GM23338 (cell line): Measurements from ENCODE around the gene NUMBL. TPM values are rescaled to one million over a fixed set of nuclear protein-coding genes. Genes with fewer than 3 reads are reported as not detected.
"Not testable (repeated sequence)": the region's sequence is repeated elsewhere in the genome, so short reads cannot be mapped to it uniquely, and the experiment has no call there.

Experiments
- ATAC-seq: fragments of 200-7000 bp; cut with Tn5 transposase; 3 replicates; pipeline ENCODE4 v1.9.1; 2020
- DNase-seq: peaks from one replicate; pipeline ENCODE4 v3.0.0-alpha.2; 2015; ENCODE audit warnings: low spot score
- H2AFZ ChIP-seq: fragments of 200-600 bp; sonication (generic); 2 replicates; pipeline ENCODE4 v1.8.0; 2016; ENCODE audit warnings: antibody characterized with exemption, mild to moderate bottlenecking, moderate library complexity
- H3F3A ChIP-seq: fragments of 200-600 bp; sonication (generic); replicated peaks from 2 replicates; pipeline ENCODE4 v1.8.0; 2017; ENCODE audit warnings: antibody characterized with exemption, mixed run types, low read depth
- H3K27ac ChIP-seq: fragments of 200-600 bp; sonication (generic); 2 replicates; pipeline ENCODE4 v1.6.1; 2016; ENCODE audit warnings: low read depth
- H3K27me3 ChIP-seq: fragments of 200-600 bp; sonication (generic); 2 replicates; pipeline ENCODE4 v1.8.0; 2016; ENCODE audit warnings: mild to moderate bottlenecking, mixed run types, moderate library complexity; ENCODE audit not compliant: insufficient read depth
- H3K36me3 ChIP-seq: fragments of 200-600 bp; sonication (generic); 2 replicates; pipeline ENCODE4 v1.8.0; 2016; ENCODE audit warnings: mild to moderate bottlenecking; ENCODE audit not compliant: insufficient read depth
- H3K4me1 ChIP-seq: fragments of 200-600 bp; sonication (generic); 2 replicates; pipeline ENCODE4 v1.8.0; 2016; ENCODE audit warnings: mild to moderate bottlenecking, moderate library complexity; ENCODE audit not compliant: insufficient read depth
- H3K4me2 ChIP-seq: fragments of 200-600 bp; sonication (generic); 2 replicates; pipeline ENCODE4 v1.7.1; 2017; ENCODE audit warnings: mixed run types
- H3K4me3 ChIP-seq: fragments of 200-600 bp; sonication (generic); 2 replicates; pipeline ENCODE4 v1.6.1; 2016; ENCODE audit warnings: mixed run types
- H3K79me2 ChIP-seq: fragments of 200-600 bp; sonication (generic); replicated peaks from 2 replicates; pipeline ENCODE4 v1.8.0; 2017; ENCODE audit warnings: mild to moderate bottlenecking; ENCODE audit not compliant: insufficient read depth
- H3K9me2 ChIP-seq: fragments of 200-600 bp; sonication (generic); 2 replicates; pipeline ENCODE4 v1.8.0; 2017; ENCODE audit not compliant: insufficient read depth
- H4K20me1 ChIP-seq: fragments of 200-600 bp; sonication (generic); replicated peaks from 2 replicates; pipeline ENCODE4 v1.8.0; 2017; ENCODE audit warnings: mild to moderate bottlenecking; ENCODE audit not compliant: insufficient read depth
- H3K27ac Mint-ChIP-seq: 2 replicates; pipeline ENCODE4 v1.8.0; 2020; ENCODE audit warnings: inconsistent platforms, mild to moderate bottlenecking, moderate library complexity, mixed read lengths
- H3K27me3 Mint-ChIP-seq: 3 replicates; pipeline ENCODE4 v1.8.0; 2022; ENCODE audit warnings: low read depth, mild to moderate bottlenecking, moderate library complexity, mixed read lengths, inconsistent platforms; ENCODE audit not compliant: insufficient read depth, poor library complexity
- H3K36me3 Mint-ChIP-seq: 3 replicates; pipeline ENCODE4 v1.8.0; 2021; ENCODE audit warnings: low read depth, mild to moderate bottlenecking, inconsistent platforms, moderate library complexity, mixed read lengths
- H3K4me1 Mint-ChIP-seq: 3 replicates; pipeline ENCODE4 v1.8.0; 2020; ENCODE audit warnings: mild to moderate bottlenecking, inconsistent platforms, mixed read lengths
- H3K4me3 Mint-ChIP-seq: 3 replicates; pipeline ENCODE4 v1.8.0; 2021; ENCODE audit warnings: moderate library complexity, mild to moderate bottlenecking, inconsistent platforms, mixed read lengths
- H3K9me3 Mint-ChIP-seq: 3 replicates; pipeline ENCODE4 v1.8.0; 2020; ENCODE audit warnings: moderate library complexity, mild to moderate bottlenecking, inconsistent platforms, mixed read lengths
- CREB1 ChIP-seq: fragments of 250-450 bp; sonication (Bioruptor Pico); IDR thresholded peaks from 2 replicates; pipeline ENCODE4 v1.5.0; 2020; ENCODE audit warnings: low read depth, mild to moderate bottlenecking, moderate library complexity
- EZH2 ChIP-seq: fragments of 200-600 bp; sonication (generic); IDR thresholded peaks from one replicate; pipeline ENCODE4 v1.8.0; 2017; ENCODE audit warnings: antibody characterized with exemption, mild to moderate bottlenecking, low read depth; ENCODE audit not compliant: unreplicated experiment
- JUNB ChIP-seq: IDR thresholded peaks from one replicate; pipeline ENCODE4 v1.6.1; 2016; ENCODE audit warnings: antibody characterized with exemption; ENCODE audit not compliant: unreplicated experiment
- NANOG ChIP-seq: IDR thresholded peaks from 2 replicates; pipeline ENCODE4 v1.6.1; 2016; ENCODE audit warnings: antibody characterized with exemption, borderline replicate concordance
- POLR2AphosphoS5 ChIP-seq: IDR thresholded peaks from 2 replicates; pipeline ENCODE4 v1.6.1; 2016; ENCODE audit warnings: antibody characterized with exemption, low read depth
- STAT1 ChIP-seq: IDR thresholded peaks from one replicate; pipeline ENCODE4 v1.6.1; 2016; ENCODE audit warnings: antibody characterized with exemption; ENCODE audit not compliant: unreplicated experiment
- ZNF114 ChIP-seq: fragments of 250-450 bp; sonication (Bioruptor Pico); IDR thresholded peaks from 2 replicates; pipeline ENCODE4 v1.5.0; 2020; ENCODE audit warnings: mild to moderate bottlenecking, moderate library complexity
- ZNF331 ChIP-seq: fragments of 250-450 bp; sonication (Bioruptor Pico); IDR thresholded peaks from 2 replicates; pipeline ENCODE4 v1.5.0; 2020; ENCODE audit warnings: low read depth, mild to moderate bottlenecking, moderate library complexity
- polyA plus RNA-seq: library from polyadenylated mRNA; unstranded; fragments of >200 nt; fragmentation: Nextera tagmentation; extraction: Ambion mirVana; gene quantifications from 2 replicates; pipeline ENCODE4 v1.2.1, GENCODE V29; 2016
- total RNA-seq: library from RNA; depleted of rRNA; stranded (reverse); fragments of >200 nt; shearing (Covaris generic); gene quantifications from 2 replicates; pipeline ENCODE4 v1.2.3, GENCODE V29; 2014
- TF ChIP-seq, protein P1 (sequence below): IDR thresholded peaks from one replicate; pipeline ENCODE4 v1.6.1; 2018; ENCODE audit warnings: antibody characterized with exemption; ENCODE audit not compliant: unreplicated experiment
- TF ChIP-seq, protein P2 (sequence below), 2 experiments: fragments of 200-600 bp in 1 of 2; sonication (generic) in 1 of 2; conservative IDR thresholded peaks; 2 replicates each; pipeline versions ENCODE4 v1.5.1 to v1.6.1; 2016 to 2017; ENCODE audit warnings: antibody characterized with exemption in 2 of 2, low read depth in 2 of 2, mild to moderate bottlenecking in 2 of 2, moderate library complexity in 1 of 2

The NUMBL gene
- total and polyA plus RNA-seq, 2 experiments from 2014 or later = 8.5 to 28.5 TPM

DNA sequence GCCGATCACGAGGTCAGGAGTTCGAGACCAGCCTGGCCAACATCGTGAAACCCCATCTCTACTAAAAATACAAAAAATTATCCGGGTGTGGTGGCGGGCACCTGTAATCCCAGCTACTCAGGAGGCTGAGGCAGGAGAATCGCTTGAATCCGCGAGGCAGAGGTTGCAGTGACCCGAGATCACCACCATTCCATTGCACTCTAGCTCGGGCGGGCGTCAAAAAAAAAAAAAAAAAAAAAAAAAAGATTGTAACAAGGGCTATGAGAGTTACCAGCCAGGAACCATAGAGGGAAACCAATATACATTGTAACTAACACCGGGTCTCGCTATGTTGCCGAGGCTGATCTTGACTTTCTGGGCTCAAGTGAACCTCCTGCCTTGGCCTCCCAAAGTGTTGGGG is 41.9 kb upstream of the NUMBL start:
- not testable (repeated sequence) for H3K27ac Mint-ChIP-seq, H3K27me3 ChIP-seq, H3K4me3 Mint-ChIP-seq, H3K4me3 ChIP-seq, H3K4me1 Mint-ChIP-seq, H2AFZ ChIP-seq, H3K4me2 ChIP-seq, H3K27ac ChIP-seq, H3K79me2 ChIP-seq, H3K4me1 ChIP-seq, DNase-seq, ATAC-seq, H3F3A ChIP-seq, H3K9me2 ChIP-seq, H4K20me1 ChIP-seq, H3K9me3 Mint-ChIP-seq, H3K27me3 Mint-ChIP-seq
- H3K36me3 ChIP-seq = peaks cover 15% of the 10 kb centered on the region
- H3K36me3 Mint-ChIP-seq = peaks cover 53% of the 10 kb centered on the region

DNA sequence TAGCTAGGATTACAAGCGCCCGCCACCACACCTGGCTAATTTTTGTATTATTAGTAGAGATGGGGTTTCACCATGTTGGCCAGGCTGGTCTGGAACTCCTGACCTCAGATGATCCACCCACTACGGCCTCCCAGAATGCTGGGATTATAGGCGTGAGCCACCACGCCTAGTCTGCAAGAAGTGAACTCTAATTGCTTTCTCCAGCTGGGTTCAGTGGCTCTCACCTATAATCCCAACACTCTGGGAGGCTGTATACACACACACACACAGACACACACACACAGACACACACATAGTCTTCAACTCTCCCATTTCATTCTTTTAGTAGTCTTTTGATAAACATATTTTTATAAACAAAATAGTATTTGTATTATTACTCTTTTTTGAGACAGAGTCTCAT is 39.6 kb upstream of the NUMBL start:
- not testable (repeated sequence) for H3K27ac ChIP-seq, H3K27ac Mint-ChIP-seq
- H3K36me3 Mint-ChIP-seq = peaks cover 45% of the 10 kb centered on the region

DNA sequence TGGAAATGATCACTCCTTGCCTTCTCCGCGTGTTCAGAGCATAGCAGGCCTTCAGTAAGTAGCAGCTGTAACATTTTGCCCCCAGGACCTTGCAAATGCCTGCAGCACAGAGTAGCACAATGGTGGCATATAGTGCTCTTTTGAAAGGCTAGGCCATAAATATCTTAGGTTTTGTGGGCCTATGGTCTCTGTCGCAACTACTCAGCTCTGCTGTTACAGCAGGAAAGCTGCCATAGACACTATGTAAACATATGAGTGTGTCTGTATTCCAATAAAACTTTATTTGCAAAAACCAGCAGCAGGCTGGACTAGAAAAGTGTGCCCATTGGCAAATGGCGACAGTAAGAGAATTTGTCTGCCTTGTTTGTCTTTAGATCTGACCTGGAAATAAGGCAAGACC is 35.8 kb upstream of the NUMBL start:
- H3K4me2 ChIP-seq = no peak overlapping the region
- no peaks in the 10 kb centered on the region; the same call in none of the 2 replicates for H4K20me1 ChIP-seq
- H3K27ac ChIP-seq = no peak overlapping the region
- no peak for ATAC-seq
- H3K79me2 ChIP-seq = no peaks in the 10 kb centered on the region; the same call in 1 of the 2 replicates
- no peak overlapping the region for H3K4me3 ChIP-seq
- H3K36me3 ChIP-seq = 0 out of 2 replicates have a peak, but pooled peaks cover 8% of the 10 kb centered on the region
- H3K4me3 Mint-ChIP-seq = no peak overlapping the region
- H3F3A ChIP-seq = no peaks in the 10 kb centered on the region
- H3K27me3 ChIP-seq = no peaks in the 10 kb centered on the region
- no peaks in the 10 kb centered on the region for H3K9me3 Mint-ChIP-seq
- no peak overlapping the region for H2AFZ ChIP-seq
- no peaks in the 10 kb centered on the region for H3K9me2 ChIP-seq
- DNase-seq = no peak
- peaks cover 2% of the 10 kb centered on the region for H3K27me3 Mint-ChIP-seq
- H3K36me3 Mint-ChIP-seq = peaks cover 40% of the 10 kb centered on the region
- no peaks in the 10 kb centered on the region for H3K4me1 ChIP-seq
- H3K4me1 Mint-ChIP-seq = no peaks in the 10 kb centered on the region
- H3K27ac Mint-ChIP-seq = no peak overlapping the region
- no peak for TF ChIP-seq CREB1 (CRISPR knock-in tag)
- no peak for TF ChIP-seq ZNF114 (CRISPR knock-in tag)
- no peak for TF ChIP-seq STAT1
- TF ChIP-seq, protein P1, sequence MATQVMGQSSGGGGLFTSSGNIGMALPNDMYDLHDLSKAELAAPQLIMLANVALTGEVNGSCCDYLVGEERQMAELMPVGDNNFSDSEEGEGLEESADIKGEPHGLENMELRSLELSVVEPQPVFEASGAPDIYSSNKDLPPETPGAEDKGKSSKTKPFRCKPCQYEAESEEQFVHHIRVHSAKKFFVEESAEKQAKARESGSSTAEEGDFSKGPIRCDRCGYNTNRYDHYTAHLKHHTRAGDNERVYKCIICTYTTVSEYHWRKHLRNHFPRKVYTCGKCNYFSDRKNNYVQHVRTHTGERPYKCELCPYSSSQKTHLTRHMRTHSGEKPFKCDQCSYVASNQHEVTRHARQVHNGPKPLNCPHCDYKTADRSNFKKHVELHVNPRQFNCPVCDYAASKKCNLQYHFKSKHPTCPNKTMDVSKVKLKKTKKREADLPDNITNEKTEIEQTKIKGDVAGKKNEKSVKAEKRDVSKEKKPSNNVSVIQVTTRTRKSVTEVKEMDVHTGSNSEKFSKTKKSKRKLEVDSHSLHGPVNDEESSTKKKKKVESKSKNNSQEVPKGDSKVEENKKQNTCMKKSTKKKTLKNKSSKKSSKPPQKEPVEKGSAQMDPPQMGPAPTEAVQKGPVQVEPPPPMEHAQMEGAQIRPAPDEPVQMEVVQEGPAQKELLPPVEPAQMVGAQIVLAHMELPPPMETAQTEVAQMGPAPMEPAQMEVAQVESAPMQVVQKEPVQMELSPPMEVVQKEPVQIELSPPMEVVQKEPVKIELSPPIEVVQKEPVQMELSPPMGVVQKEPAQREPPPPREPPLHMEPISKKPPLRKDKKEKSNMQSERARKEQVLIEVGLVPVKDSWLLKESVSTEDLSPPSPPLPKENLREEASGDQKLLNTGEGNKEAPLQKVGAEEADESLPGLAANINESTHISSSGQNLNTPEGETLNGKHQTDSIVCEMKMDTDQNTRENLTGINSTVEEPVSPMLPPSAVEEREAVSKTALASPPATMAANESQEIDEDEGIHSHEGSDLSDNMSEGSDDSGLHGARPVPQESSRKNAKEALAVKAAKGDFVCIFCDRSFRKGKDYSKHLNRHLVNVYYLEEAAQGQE = no peak
- TF ChIP-seq EZH2 = no peak
- TF ChIP-seq, protein P2, sequence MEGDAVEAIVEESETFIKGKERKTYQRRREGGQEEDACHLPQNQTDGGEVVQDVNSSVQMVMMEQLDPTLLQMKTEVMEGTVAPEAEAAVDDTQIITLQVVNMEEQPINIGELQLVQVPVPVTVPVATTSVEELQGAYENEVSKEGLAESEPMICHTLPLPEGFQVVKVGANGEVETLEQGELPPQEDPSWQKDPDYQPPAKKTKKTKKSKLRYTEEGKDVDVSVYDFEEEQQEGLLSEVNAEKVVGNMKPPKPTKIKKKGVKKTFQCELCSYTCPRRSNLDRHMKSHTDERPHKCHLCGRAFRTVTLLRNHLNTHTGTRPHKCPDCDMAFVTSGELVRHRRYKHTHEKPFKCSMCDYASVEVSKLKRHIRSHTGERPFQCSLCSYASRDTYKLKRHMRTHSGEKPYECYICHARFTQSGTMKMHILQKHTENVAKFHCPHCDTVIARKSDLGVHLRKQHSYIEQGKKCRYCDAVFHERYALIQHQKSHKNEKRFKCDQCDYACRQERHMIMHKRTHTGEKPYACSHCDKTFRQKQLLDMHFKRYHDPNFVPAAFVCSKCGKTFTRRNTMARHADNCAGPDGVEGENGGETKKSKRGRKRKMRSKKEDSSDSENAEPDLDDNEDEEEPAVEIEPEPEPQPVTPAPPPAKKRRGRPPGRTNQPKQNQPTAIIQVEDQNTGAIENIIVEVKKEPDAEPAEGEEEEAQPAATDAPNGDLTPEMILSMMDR (conservative IDR thresholded peaks at IDR 0.05; ENCODE audit: low read depth in 2 of 2) = no peak
- TF ChIP-seq NANOG = no peak
- no peak for TF ChIP-seq POLR2AphosphoS5
- TF ChIP-seq JUNB = no peak
- no peak for TF ChIP-seq ZNF331 (CRISPR knock-in tag)

More for the DNA sequence above, 39.6 kb upstream of the NUMBL start:
- H3K9me3 Mint-ChIP-seq, H3K9me2 ChIP-seq, ATAC-seq, H2AFZ ChIP-seq, H3F3A ChIP-seq, H3K27me3 ChIP-seq, H3K4me1 Mint-ChIP-seq, H3K79me2 ChIP-seq, H3K4me1 ChIP-seq, H3K4me3 ChIP-seq, H3K4me3 Mint-ChIP-seq, H3K27me3 Mint-ChIP-seq, H4K20me1 ChIP-seq, DNase-seq, H3K4me2 ChIP-seq: not testable (repeated sequence)
- peaks cover 15% of the 10 kb centered on the region for H3K36me3 ChIP-seq
